DMS114 treated with DMSO at 0.1 percent for 48 hours (cell line): Measurements from ENCODE around the gene UBE2L6.
"Not testable (repeated sequence)": the region's sequence is repeated elsewhere in the genome, so short reads cannot be mapped to it uniquely, and the experiment has no call there.

Experiments
- DNase-seq: peaks from one replicate; lab custom pipeline; 2025; ENCODE audit not compliant: unreplicated experiment; lab: John Stamatoyannopoulos, UW

Gene UBE2L6

GRCh38 chr11:57566905-57567514 is 462 bp downstream of the UBE2L6 start:
- DNase-seq, result no peak

GRCh38 chr11:57566005-57566904 is 1.2 kb downstream of the UBE2L6 start:
- DNase-seq, result no peak

GRCh38 chr11:57562596-57562995 is 4.9 kb downstream of the UBE2L6 start:
- DNase-seq, result no peak

- no peak for DNase-seq
Measured at GRCh38 chr11:57560146-57560545, 7.3 kb downstream of the UBE2L6 start.

GRCh38 chr11:57556041-57556440 is 11.4 kb downstream of the UBE2L6 start:
- no peak for DNase-seq

GRCh38 chr11:57555393-57555792 is 12.1 kb downstream of the UBE2L6 start:
- no peak for DNase-seq

GRCh38 chr11:57552479-57552878 is 15.0 kb downstream of the UBE2L6 start:
- DNase-seq, result no peak

- no peak for DNase-seq
Measured at GRCh38 chr11:57551941-57552340, 15.5 kb downstream of the UBE2L6 start.

GRCh38 chr11:57549983-57550382 is 17.5 kb downstream of the UBE2L6 start:
- DNase-seq, result no peak

GRCh38 chr11:57547854-57548377 is 19.6 kb downstream of the UBE2L6 start:
- no peak for DNase-seq

- no peak for DNase-seq
Measured at GRCh38 chr11:57546869-57547475, 20.5 kb downstream of the UBE2L6 start.

GRCh38 chr11:57546451-57546850 is 21.0 kb downstream of the UBE2L6 start:
- no peak for DNase-seq

- DNase-seq, result no peak
Measured at GRCh38 chr11:57545883-57546282, 21.6 kb downstream of the UBE2L6 start.

- no peak for DNase-seq
Measured at GRCh38 chr11:57544566-57544965, 22.9 kb downstream of the UBE2L6 start.

GRCh38 chr11:57543593-57543992 is 23.9 kb downstream of the UBE2L6 start:
- no peak for DNase-seq

GRCh38 chr11:57542582-57542981 is 24.9 kb downstream of the UBE2L6 start:
- no peak for DNase-seq

- no peak for DNase-seq
Measured at GRCh38 chr11:57541169-57541568, 26.3 kb downstream of the UBE2L6 start.

GRCh38 chr11:57539342-57539741 is 28.1 kb downstream of the UBE2L6 start:
- no peak for DNase-seq

- DNase-seq, result no peak
Measured at GRCh38 chr11:57536947-57537619, 30.4 kb downstream of the UBE2L6 start, which contains the start of gene SMTNL1. Gene SMTNL1 (plus strand): TSS chr11:57537595. CDS start chr11:57542643, 5,048 bp downstream.

- not testable (repeated sequence) for DNase-seq
Measured at GRCh38 chr11:57534449-57534848, 33.0 kb downstream of the UBE2L6 start.
